ENCODE measurements around the gene ADM.

Gene ADM

DNA sequence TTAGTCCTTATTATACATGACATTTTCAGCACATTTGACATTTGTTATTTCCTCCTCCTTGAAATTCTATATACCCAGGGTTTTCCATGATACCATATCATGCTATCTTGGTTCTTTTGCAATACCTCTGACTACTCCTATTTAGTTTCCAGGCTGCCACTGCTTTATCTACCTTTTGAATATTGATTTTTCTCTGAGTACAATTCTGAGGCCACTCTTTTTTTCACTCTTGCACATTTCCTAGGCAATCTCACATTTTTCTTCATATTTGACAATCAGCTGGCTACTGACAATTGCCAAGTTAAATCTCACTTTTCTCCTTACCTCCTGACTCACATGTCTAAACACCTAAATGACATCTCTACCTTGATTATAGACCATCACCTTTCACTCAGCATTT, 22.8 kb upstream of the ADM start:
- POLR2A ChIA-PET = interaction anchor here (0.9 kb wide), 1 partner anchor 25 kb away, joined by 3 read pairs; no protein-coding TSS in a partner anchor
- no peak for DNase-seq (ENCODE audit: extremely low spot score)
- CTCF ChIA-PET = no interaction called here
- TF ChIP-seq TARDBP (IDR thresholded peaks at IDR 0.05) (no peak), ELF4 (IDR thresholded peaks at IDR 0.05) (no peak), NFRKB (IDR thresholded peaks at IDR 0.05) (no peak), FOXM1 (IDR thresholded peaks at IDR 0.05; ENCODE audit: borderline replicate concordance) (no peak), SP1 (IDR thresholded peaks at IDR 0.05) (no peak), FOXK2 (IDR thresholded peaks at IDR 0.05) (no peak), CTBP1 (IDR thresholded peaks at IDR 0.05; ENCODE audit: borderline replicate concordance) (no peak), BHLHE40 (IDR thresholded peaks at IDR 0.05; ENCODE audit: borderline replicate concordance) (no peak), ARNT (IDR thresholded peaks at IDR 0.05) (no peak), SUZ12 (IDR thresholded peaks at IDR 0.05) (no peak), HDGF (IDR thresholded peaks at IDR 0.05; ENCODE audit: borderline replicate concordance) (no peak), ZNF384 (IDR thresholded peaks at IDR 0.05) (no peak), L3MBTL2 (conservative IDR thresholded peaks at IDR 0.05) (no peak), FOXA1 (IDR thresholded peaks at IDR 0.05) (no peak)
- TF ChIP-seq, protein P1, sequence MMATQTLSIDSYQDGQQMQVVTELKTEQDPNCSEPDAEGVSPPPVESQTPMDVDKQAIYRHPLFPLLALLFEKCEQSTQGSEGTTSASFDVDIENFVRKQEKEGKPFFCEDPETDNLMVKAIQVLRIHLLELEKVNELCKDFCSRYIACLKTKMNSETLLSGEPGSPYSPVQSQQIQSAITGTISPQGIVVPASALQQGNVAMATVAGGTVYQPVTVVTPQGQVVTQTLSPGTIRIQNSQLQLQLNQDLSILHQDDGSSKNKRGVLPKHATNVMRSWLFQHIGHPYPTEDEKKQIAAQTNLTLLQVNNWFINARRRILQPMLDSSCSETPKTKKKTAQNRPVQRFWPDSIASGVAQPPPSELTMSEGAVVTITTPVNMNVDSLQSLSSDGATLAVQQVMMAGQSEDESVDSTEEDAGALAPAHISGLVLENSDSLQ (IDR thresholded peaks at IDR 0.05) = no peak

- DNase-seq (ENCODE audit: extremely low spot score) = no peak
- POLR2A ChIA-PET = no interaction called here
- CTCF ChIA-PET = no interaction called here
- TF ChIP-seq CTBP1 (IDR thresholded peaks at IDR 0.05; ENCODE audit: borderline replicate concordance) (no peak), ARNT (IDR thresholded peaks at IDR 0.05) (no peak), TARDBP (IDR thresholded peaks at IDR 0.05) (no peak), FOXM1 (IDR thresholded peaks at IDR 0.05; ENCODE audit: borderline replicate concordance) (no peak), SUZ12 (IDR thresholded peaks at IDR 0.05) (no peak), SP1 (IDR thresholded peaks at IDR 0.05) (no peak), FOXK2 (IDR thresholded peaks at IDR 0.05) (no peak), L3MBTL2 (conservative IDR thresholded peaks at IDR 0.05) (no peak), FOXA1 (IDR thresholded peaks at IDR 0.05) (no peak), BHLHE40 (IDR thresholded peaks at IDR 0.05; ENCODE audit: borderline replicate concordance) (no peak), ELF4 (IDR thresholded peaks at IDR 0.05) (no peak), LEF1 (IDR thresholded peaks at IDR 0.05; ENCODE audit: borderline replicate concordance) (no peak), ZNF384 (IDR thresholded peaks at IDR 0.05) (no peak), HDGF (IDR thresholded peaks at IDR 0.05; ENCODE audit: borderline replicate concordance) (no peak), NFRKB (IDR thresholded peaks at IDR 0.05) (no peak)
- TF ChIP-seq, protein P1 (IDR thresholded peaks at IDR 0.05) = no peak
Observed at GRCh38 chr11:10283991-10284390, 20.9 kb upstream of the ADM start.

DNA sequence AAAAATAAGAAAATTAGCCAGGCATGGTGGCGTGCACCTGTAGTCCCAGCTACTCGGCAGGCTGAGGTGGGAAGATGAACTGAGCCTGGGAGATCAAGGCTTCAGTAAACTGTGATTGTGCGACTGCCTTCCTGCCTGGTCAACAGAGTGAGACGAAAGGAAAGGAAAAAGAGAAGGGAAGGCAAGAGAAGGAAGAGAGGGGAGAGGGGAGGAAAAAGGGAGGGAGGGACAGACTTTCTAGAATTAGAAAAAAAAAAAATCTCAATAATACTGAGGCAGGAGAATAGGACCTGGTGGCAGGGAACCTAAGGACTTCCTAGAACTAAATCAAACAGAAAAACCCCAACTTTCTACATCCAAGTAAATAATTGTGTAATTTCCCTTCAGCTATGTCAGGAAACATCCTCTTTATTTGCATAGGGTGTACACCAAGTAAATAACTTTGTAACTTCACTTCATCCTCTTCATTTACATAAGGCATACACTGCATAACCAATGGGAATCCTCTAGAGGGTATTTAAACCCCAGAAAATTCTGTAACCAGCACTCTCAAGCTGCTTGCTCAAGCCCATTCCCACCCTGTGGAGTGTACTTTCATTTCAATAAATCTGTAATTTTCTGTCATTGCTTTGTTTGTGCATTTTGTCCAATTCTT, 19.6 kb upstream of the ADM start:
- ChIA-PET CTCF (no interaction called here), POLR2A (no interaction called here)
- no peak for TF ChIP-seq BHLHE40 (IDR thresholded peaks at IDR 0.05; ENCODE audit: borderline replicate concordance)
- no peak for TF ChIP-seq HDGF (IDR thresholded peaks at IDR 0.05; ENCODE audit: borderline replicate concordance)
- no peak for TF ChIP-seq L3MBTL2 (conservative IDR thresholded peaks at IDR 0.05)
- TF ChIP-seq ARNT (IDR thresholded peaks at IDR 0.05) = no peak
- no peak for TF ChIP-seq FOXA1 (IDR thresholded peaks at IDR 0.05)
- TF ChIP-seq FOXK2 (IDR thresholded peaks at IDR 0.05) = no peak
- TF ChIP-seq NFRKB (IDR thresholded peaks at IDR 0.05) = no peak
- no peak for TF ChIP-seq ELF4 (IDR thresholded peaks at IDR 0.05)
- no peak for TF ChIP-seq SP1 (IDR thresholded peaks at IDR 0.05)
- TF ChIP-seq, protein P1 (IDR thresholded peaks at IDR 0.05) = no peak
- TF ChIP-seq CTBP1 (IDR thresholded peaks at IDR 0.05; ENCODE audit: borderline replicate concordance) = no peak
- no peak for DNase-seq (ENCODE audit: extremely low spot score)

- CTCF ChIA-PET = interaction anchor here (1.6 kb wide), 1 partner anchor 80 kb away, joined by 3 read pairs; no protein-coding TSS in a partner anchor
- no peak for TF ChIP-seq HDGF (IDR thresholded peaks at IDR 0.05; ENCODE audit: borderline replicate concordance)
- DNase-seq (ENCODE audit: extremely low spot score) = no peak
- POLR2A ChIA-PET = interaction anchor here (1.1 to 1.3 kb wide), 2 partner anchors 16 to 18 kb away, joined by 3 to 4 read pairs; partner anchors contain the start of gene ADM
Observed at GRCh38 chr11:10287140-10287539, 17.7 kb upstream of the ADM start.

- POLR2A ChIA-PET = interaction anchor here (1.1 to 1.4 kb wide), 3 partner anchors 15 to 17 kb away, joined by 3 to 4 read pairs (median 3); partner anchors contain the start of gene ADM
- DNase-seq (ENCODE audit: extremely low spot score) = no peak
Observed at GRCh38 chr11:10287766-10288715, 16.8 kb upstream of the ADM start.

More at GRCh38 chr11:10287766-10288715, 16.8 kb upstream of the ADM start:
- no peak for TF ChIP-seq TARDBP (IDR thresholded peaks at IDR 0.05)
- TF ChIP-seq, protein P1 (IDR thresholded peaks at IDR 0.05) = no peak
- CTCF ChIA-PET = interaction anchor here (1.1 to 1.6 kb wide), 2 partner anchors 16 to 81 kb away, joined by 3 to 5 read pairs; partner anchors contain the start of gene ADM

Measured in HEK293T (cell line).